Breast epithelium (tissue), 3 donors: ENCODE measurements around the gene ANP32A.

Source experiments
- POLR2A ChIP-seq: fragments of 450-650 bp; IDR thresholded peaks from one replicate; pipeline ENCODE4 v1.6.1; 2016; ENCODE audit warnings: antibody characterized with exemption, mild to moderate bottlenecking, moderate library complexity
- POLR2AphosphoS5 ChIP-seq, 3 donors: sonication (generic); formaldehyde crosslinking; IDR thresholded peaks; one replicate each; pipeline ENCODE4 v1.6.1; 2017; ENCODE audit warnings: antibody characterized with exemption in 3 of 3
- TF ChIP-seq, protein P1 (sequence below), 3 donors: fragments of 450-650 bp; IDR thresholded peaks; one replicate each; pipeline ENCODE4 v1.5.1; 2016 to 2017; ENCODE audit warnings: antibody characterized with exemption in 3 of 3, mild to moderate bottlenecking in 3 of 3, moderate library complexity in 3 of 3

DNA sequence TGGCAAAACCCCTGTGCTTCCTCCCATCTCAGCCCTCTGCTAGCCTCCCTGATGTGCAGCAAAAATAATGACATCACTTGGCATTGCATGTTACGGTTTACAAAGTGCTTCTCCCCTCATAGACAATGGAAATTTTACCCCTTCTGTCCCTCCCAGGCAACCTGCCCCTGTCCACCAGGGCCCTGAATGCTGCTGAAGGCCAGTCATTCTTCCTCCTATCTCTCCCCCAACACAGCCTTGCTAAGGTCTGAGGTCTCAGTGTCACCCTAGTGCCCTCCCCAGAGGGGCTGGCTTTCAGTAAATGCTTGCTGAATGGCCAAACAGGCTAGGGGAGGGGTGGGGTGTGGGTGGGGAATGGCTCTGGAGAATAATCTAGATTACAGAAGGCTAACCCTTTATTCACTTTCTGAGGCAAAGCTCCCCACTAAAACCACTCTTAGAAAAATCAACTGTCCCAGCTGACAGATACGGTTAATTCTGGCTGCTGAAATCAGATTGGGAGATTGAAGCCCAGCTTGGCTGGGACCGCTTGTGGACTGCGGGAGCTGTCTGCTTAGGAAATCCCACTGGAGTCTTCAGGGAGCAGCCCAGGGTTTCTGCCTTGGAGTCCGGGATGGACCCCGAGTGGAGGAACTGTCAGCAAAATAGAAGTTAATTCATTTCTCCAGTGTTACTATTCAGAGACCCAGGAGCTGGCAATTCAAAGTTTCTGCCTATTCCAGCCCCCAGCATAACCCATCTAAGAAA lies 22.9 kb downstream of the ANP32A start:
- TF ChIP-seq, protein P1, sequence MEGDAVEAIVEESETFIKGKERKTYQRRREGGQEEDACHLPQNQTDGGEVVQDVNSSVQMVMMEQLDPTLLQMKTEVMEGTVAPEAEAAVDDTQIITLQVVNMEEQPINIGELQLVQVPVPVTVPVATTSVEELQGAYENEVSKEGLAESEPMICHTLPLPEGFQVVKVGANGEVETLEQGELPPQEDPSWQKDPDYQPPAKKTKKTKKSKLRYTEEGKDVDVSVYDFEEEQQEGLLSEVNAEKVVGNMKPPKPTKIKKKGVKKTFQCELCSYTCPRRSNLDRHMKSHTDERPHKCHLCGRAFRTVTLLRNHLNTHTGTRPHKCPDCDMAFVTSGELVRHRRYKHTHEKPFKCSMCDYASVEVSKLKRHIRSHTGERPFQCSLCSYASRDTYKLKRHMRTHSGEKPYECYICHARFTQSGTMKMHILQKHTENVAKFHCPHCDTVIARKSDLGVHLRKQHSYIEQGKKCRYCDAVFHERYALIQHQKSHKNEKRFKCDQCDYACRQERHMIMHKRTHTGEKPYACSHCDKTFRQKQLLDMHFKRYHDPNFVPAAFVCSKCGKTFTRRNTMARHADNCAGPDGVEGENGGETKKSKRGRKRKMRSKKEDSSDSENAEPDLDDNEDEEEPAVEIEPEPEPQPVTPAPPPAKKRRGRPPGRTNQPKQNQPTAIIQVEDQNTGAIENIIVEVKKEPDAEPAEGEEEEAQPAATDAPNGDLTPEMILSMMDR (IDR thresholded peaks at IDR 0.05): no peak
- TF ChIP-seq POLR2A (no peak), POLR2AphosphoS5 (IDR thresholded peaks at IDR 0.05) (no peak)
